Trophoblast cell (in vitro differentiated cells and primary cell): Measurements from ENCODE around the gene GADD45B.
A peak's percentile ranks its signal among the peaks of the same experiment; 100 is the strongest.
"Not testable (repeated sequence)": the region's sequence is repeated elsewhere in the genome, so short reads cannot be mapped to it uniquely, and the experiment has no call there.

Source experiments
- DNase-seq, 2 donors: peaks; one replicate each; pipeline ENCODE4 v3.0.0-alpha.2; 2016
- H2AFZ ChIP-seq: 2 replicates; pipeline ENCODE4 v1.6.1; 2013; ENCODE audit warnings: low read length, moderate library complexity, mild to moderate bottlenecking; ENCODE audit not compliant: insufficient read depth, poor library complexity
- H2AK5ac ChIP-seq: 2 replicates; pipeline ENCODE4 v1.6.1; 2013; ENCODE audit warnings: mild to moderate bottlenecking, low read length
- H2BK120ac ChIP-seq: 2 replicates; pipeline ENCODE4 v1.6.1; 2013; ENCODE audit warnings: low read length, mild to moderate bottlenecking, moderate library complexity; ENCODE audit not compliant: insufficient read depth, poor library complexity
- H2BK12ac ChIP-seq: 2 replicates; pipeline ENCODE4 v1.6.1; 2013; ENCODE audit warnings: mild to moderate bottlenecking, low read length, moderate library complexity
- H2BK5ac ChIP-seq: 2 replicates; pipeline ENCODE4 v1.6.1; 2013; ENCODE audit warnings: low read length, low read depth, moderate library complexity, mild to moderate bottlenecking; ENCODE audit not compliant: poor library complexity
- H3K14ac ChIP-seq: 2 replicates; pipeline ENCODE4 v1.6.1; 2013; ENCODE audit warnings: mild to moderate bottlenecking, low read length
- H3K18ac ChIP-seq: 2 replicates; pipeline ENCODE4 v1.6.1; 2013; ENCODE audit warnings: mild to moderate bottlenecking, low read length
- H3K23ac ChIP-seq: 2 replicates; pipeline ENCODE4 v1.6.1; 2013; ENCODE audit warnings: low read length
- H3K27ac ChIP-seq: 2 replicates; pipeline ENCODE4 v1.5.1; 2013; ENCODE audit warnings: low read depth, mild to moderate bottlenecking, inconsistent platforms, low read length, moderate library complexity
- H3K27me3 ChIP-seq: 2 replicates; pipeline ENCODE4 v1.6.1; 2013; ENCODE audit warnings: inconsistent platforms, mild to moderate bottlenecking, low read length, moderate library complexity; ENCODE audit not compliant: insufficient read depth
- H3K36me3 ChIP-seq, 2 experiments: 1 replicate in 1 of 2; 2 replicates in 1 of 2; pipeline ENCODE4 v1.6.1; 2013; ENCODE audit warnings: low read length in 2 of 2, mild to moderate bottlenecking in 2 of 2, moderate library complexity in 1 of 2; ENCODE audit not compliant: insufficient read depth in 2 of 2, control insufficient read depth in 1 of 2
- H3K4ac ChIP-seq: 2 replicates; pipeline ENCODE4 v1.6.1; 2013; ENCODE audit warnings: low read depth, mild to moderate bottlenecking, low read length, moderate library complexity
- H3K4me1 ChIP-seq, 2 experiments: 1 replicate in 1 of 2; 2 replicates in 1 of 2; pipeline ENCODE4 v1.6.1; 2013; ENCODE audit warnings: low read length in 2 of 2, mild to moderate bottlenecking in 2 of 2, moderate library complexity in 1 of 2; ENCODE audit not compliant: insufficient read depth in 2 of 2, control insufficient read depth in 1 of 2
- H3K4me2 ChIP-seq: 2 replicates; pipeline ENCODE4 v1.6.1; 2013; ENCODE audit warnings: inconsistent platforms, mild to moderate bottlenecking, low read length, moderate library complexity
- H3K4me3 ChIP-seq: 2 replicates; pipeline ENCODE4 v1.5.1; 2013; ENCODE audit warnings: mild to moderate bottlenecking, low read depth, low read length, inconsistent platforms
- H3K79me1 ChIP-seq: one replicate; pipeline ENCODE4 v1.6.1; 2013; ENCODE audit warnings: low read length
- H3K79me2 ChIP-seq: 2 replicates; pipeline ENCODE4 v1.6.1; 2013; ENCODE audit warnings: low read length, mild to moderate bottlenecking; ENCODE audit not compliant: control insufficient read depth, insufficient read depth, poor library complexity
- H3K9ac ChIP-seq: 2 replicates; pipeline ENCODE4 v1.6.1; 2013; ENCODE audit warnings: mild to moderate bottlenecking, low read length
- H3K9me3 ChIP-seq: 2 replicates; pipeline ENCODE4 v1.6.1; 2013; ENCODE audit warnings: low read depth, mild to moderate bottlenecking, control low read depth, inconsistent platforms, low read length; ENCODE audit not compliant: insufficient read depth
- H4K12ac ChIP-seq: 2 replicates; pipeline ENCODE4 v1.6.1; 2013; ENCODE audit warnings: low read depth, mild to moderate bottlenecking, low read length, moderate library complexity
- H4K8ac ChIP-seq: 2 replicates; pipeline ENCODE4 v1.6.1; 2013; ENCODE audit warnings: low read depth, mild to moderate bottlenecking, low read length, moderate library complexity
- H4K91ac ChIP-seq: one replicate; pipeline ENCODE4 v1.6.1; 2013; ENCODE audit warnings: low read depth, mild to moderate bottlenecking, low read length, moderate library complexity
- WGBS: extraction: QIAGEN DNeasy Blood & Tissue Kit; methylation state at CpG from one replicate; pipeline ENCODE4 v1.1.7; 2013; ENCODE audit warnings: missing lambda C conversion rate; ENCODE audit not compliant: insufficient read length, insufficient coverage; ENCODE audit errors: extremely low coverage; 5-methylcytosine and 5-hydroxymethylcytosine counted together

Gene GADD45B

DNA sequence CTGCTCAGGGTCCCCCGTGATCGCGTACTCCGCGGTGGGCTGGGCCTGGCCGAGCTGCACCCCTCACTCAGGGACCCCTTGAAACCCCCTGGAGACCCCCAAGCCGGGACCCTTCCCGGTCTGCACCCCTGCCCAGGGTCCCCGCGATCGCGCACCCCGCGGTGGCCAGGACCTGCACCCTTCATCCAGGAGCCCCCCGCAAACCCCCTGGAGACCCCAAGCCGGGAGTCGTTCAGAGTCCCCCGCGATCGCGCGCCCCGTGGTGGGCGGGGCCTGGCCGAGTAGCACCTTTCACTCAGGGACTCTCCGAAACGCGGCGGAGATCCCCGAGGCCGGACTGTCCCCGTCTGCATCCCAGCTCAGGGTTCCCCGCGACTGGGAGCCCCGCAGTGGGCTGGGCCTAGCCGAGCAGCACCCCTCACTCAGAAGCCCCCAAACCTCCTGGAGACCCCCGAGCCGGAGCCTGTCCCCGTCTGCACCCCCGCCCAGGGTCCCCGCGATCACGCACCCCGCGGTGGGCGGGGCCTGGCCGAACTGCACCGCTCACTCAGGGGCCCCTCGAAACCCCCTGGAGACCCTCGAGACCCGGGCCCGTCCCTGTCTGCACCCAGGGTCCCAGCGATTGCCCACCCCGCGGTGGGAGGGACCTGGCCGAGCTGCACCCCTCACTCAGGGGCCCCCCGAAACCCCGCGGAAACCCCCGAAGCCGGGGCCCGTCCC lies 19.9 kb upstream of the GADD45B start:
- H3K27me3 ChIP-seq: no peaks in the 10 kb centered on the region
- peak overlapping the region; percentile 86 for H4K8ac ChIP-seq
- peak overlapping the region; percentile 93 for H2AFZ ChIP-seq
- peak overlapping the region; percentile 85 for H2BK5ac ChIP-seq
- no CpG with 5 or more reads among the region's 62 CpGs for WGBS
- peak overlapping the region; percentile 83 for H2BK120ac ChIP-seq
- peaks cover 46% of the 10 kb centered on the region for H3K79me2 ChIP-seq
- H3K79me1 ChIP-seq: peaks cover 14% of the 10 kb centered on the region
- peak overlapping the region; percentile 97 for H3K14ac ChIP-seq
- H3K4me2 ChIP-seq: peak overlapping the region; percentile 93
- H3K18ac ChIP-seq: peak overlapping the region; percentile 96
- no peak overlapping the region for H3K23ac ChIP-seq
- H3K4me3 ChIP-seq: peak overlapping the region; percentile 96
- peak overlapping the region; percentile 99 for H3K9ac ChIP-seq
- H3K4me1 ChIP-seq: peaks cover 15 to 20% of the 10 kb centered on the region in 2 experiments
- H3K9me3 ChIP-seq: no peaks in the 10 kb centered on the region
- H3K27ac ChIP-seq: peak overlapping the region; percentile 66
- peak overlapping the region; percentile 100 for H3K4ac ChIP-seq
- DNase-seq: no peak
- H2BK12ac ChIP-seq: no peak overlapping the region
- H2AK5ac ChIP-seq: peak overlapping the region; percentile 88
- peaks cover 15 to 21% of the 10 kb centered on the region in 2 experiments for H3K36me3 ChIP-seq
- peak overlapping the region; percentile 86 for H4K12ac ChIP-seq
- peak overlapping the region; percentile 97 for H4K91ac ChIP-seq

DNA sequence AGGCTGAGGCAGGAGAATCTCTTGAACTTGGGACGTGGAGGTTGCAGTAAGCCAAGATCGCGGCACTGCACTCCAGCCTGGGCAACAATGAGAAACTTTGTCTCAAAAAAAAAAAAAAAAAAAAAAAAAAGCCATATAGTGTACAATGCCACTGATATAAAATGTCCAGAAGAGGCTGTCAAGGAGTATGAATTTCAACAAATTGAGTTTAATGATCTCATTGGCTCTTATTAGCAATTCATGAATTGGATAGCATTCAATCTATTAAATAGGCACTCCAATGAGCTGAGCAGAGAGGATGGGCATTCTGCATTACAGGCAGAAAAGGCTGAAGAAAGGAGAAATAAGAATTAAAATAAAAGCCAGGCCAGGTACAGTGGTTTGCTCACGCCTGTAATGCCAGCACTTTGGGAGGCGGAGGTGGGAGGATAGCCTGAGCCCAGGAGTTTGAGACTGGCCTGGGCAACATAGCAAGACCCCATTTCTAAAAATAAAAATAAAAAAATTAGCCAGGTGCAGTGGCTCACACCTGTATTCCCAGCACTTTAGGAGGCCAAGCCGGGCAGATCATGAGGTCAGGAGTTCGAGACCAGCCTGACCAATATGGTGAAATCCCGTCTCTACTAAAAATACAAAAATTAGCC lies 18.4 kb upstream of the GADD45B start:
- peak overlapping the region; percentile 39 for H3K14ac ChIP-seq
- H2BK5ac ChIP-seq: peak overlapping the region; percentile 42
- H4K8ac ChIP-seq: peak overlapping the region; percentile 85
- H3K27ac ChIP-seq: peak overlapping the region; percentile 79
- peak overlapping the region; percentile 39 for H3K4me2 ChIP-seq
- no peak for DNase-seq
- peaks cover 15 to 20% of the 10 kb centered on the region in 2 experiments for H3K4me1 ChIP-seq
- no peak overlapping the region for H2AK5ac ChIP-seq
- peak overlapping the region; percentile 27 for H3K4ac ChIP-seq
- H2AFZ ChIP-seq: peak overlapping the region; percentile 56
- peak overlapping the region; percentile 52 for H2BK120ac ChIP-seq
- H3K9me3 ChIP-seq: no peaks in the 10 kb centered on the region
- H3K9ac ChIP-seq: no peak overlapping the region
- H3K23ac ChIP-seq: no peak overlapping the region
- WGBS: no CpG with 5 or more reads among the region's 8 CpGs
- H4K12ac ChIP-seq: peak overlapping the region; percentile 61
- H3K27me3 ChIP-seq: no peaks in the 10 kb centered on the region
- peak overlapping the region; percentile 86 for H4K91ac ChIP-seq
- peaks cover 43% of the 10 kb centered on the region for H3K79me2 ChIP-seq
- peaks cover 23% of the 10 kb centered on the region for H3K79me1 ChIP-seq
- H3K4me3 ChIP-seq: no peak overlapping the region
- peaks cover 7 to 13% of the 10 kb centered on the region in 2 experiments for H3K36me3 ChIP-seq
- peak overlapping the region; percentile 7 for H2BK12ac ChIP-seq
- peak overlapping the region; percentile 41 for H3K18ac ChIP-seq

DNA sequence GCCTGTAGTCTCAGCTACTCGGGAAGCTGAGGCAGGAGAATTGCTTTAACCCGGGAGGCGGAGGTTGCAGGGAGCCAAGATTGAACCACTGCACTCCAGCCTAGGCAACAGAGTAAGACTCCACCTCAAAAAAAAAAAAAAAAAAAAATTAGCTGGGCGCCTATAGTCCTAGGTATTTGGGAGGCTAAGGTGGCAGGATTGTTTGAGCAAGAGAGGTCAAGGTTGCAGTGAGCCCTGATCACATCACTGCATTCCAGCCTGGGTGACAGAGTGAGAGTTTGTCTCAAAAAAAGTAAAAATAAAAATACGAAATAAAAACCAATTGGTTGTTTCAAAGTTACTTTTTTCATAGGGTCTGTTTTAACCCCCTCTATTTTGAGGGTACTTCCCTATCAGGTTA lies 17.9 kb upstream of the GADD45B start:
- Histone ChIP-seq H4K8ac (no peak overlapping the region), H3K4me2 (no peak overlapping the region), H4K91ac (no peak overlapping the region), H3K9me3 (no peaks in the 10 kb centered on the region), H2AFZ (no peak overlapping the region), H3K23ac (no peak overlapping the region), H3K27me3 (no peaks in the 10 kb centered on the region), H3K4me1 (peaks cover 15 to 18% of the 10 kb centered on the region in 2 experiments), H3K18ac (no peak overlapping the region), H3K79me1 (peaks cover 26% of the 10 kb centered on the region), H3K4me3 (no peak overlapping the region), H2BK12ac (no peak overlapping the region), H2BK5ac (no peak overlapping the region), H2BK120ac (no peak overlapping the region), H3K4ac (no peak overlapping the region), H3K36me3 (peaks cover 2 to 8% of the 10 kb centered on the region in 2 experiments), H3K27ac (no peak overlapping the region), H3K9ac (no peak overlapping the region), H3K14ac (no peak overlapping the region), H4K12ac (no peak overlapping the region), H3K79me2 (peaks cover 41% of the 10 kb centered on the region), H2AK5ac (no peak overlapping the region)
- WGBS: no CpG with 5 or more reads among the region's 5 CpGs
- no peak for DNase-seq

DNA sequence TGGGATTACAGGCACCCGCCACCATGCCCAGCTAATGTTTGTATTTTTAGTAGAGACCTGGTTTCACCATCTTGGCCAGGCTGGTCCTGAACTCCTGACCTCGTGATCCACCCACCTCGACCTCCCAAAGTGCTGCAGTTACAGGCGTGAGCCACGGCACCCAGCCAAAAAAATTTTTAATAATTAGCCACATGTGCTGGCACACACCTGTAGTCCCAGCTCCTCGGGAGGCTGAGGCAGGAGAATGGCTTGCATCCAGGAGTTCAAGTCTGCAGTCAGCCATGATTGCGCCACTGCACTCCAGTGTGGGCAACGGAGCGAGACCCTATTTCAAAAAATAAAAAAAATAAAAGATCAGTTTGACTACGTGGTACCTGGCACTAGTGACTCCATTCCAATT lies 17.2 kb upstream of the GADD45B start:
- not testable (repeated sequence) for H2BK12ac ChIP-seq, H4K91ac ChIP-seq, H3K14ac ChIP-seq, DNase-seq, H3K18ac ChIP-seq, H3K4ac ChIP-seq, H4K8ac ChIP-seq, H3K9ac ChIP-seq, H3K36me3 ChIP-seq, H3K23ac ChIP-seq, H4K12ac ChIP-seq, H2BK5ac ChIP-seq, H3K4me3 ChIP-seq, H2AFZ ChIP-seq, H3K9me3 ChIP-seq, H3K27ac ChIP-seq, H3K27me3 ChIP-seq, H2AK5ac ChIP-seq, H2BK120ac ChIP-seq, H3K4me2 ChIP-seq
- Histone ChIP-seq H3K79me2 (peaks cover 35% of the 10 kb centered on the region), H3K4me1 (peaks cover 11 to 13% of the 10 kb centered on the region in 2 experiments), H3K79me1 (peaks cover 26% of the 10 kb centered on the region)
- WGBS: no CpG with 5 or more reads among the region's 10 CpGs
